Peyer's patch (tissue), 4 donors: Measurements from ENCODE around the gene NKX1-2.

Source experiments
- CTCF ChIP-seq, 6 experiments: fragments of 450-650 bp in 4 of 6; fragments of 200-600 bp in 2 of 6; sonication (generic) in 1 of 6; IDR thresholded peaks; one replicate each; pipeline ENCODE4 v1.5.1; 2017 to 2019; ENCODE audit warnings: antibody characterized with exemption in 6 of 6, mild to moderate bottlenecking in 3 of 6, moderate library complexity in 1 of 6
- POLR2A ChIP-seq, 2 donors: fragments of 450-650 bp; IDR thresholded peaks; one replicate each; pipeline ENCODE4 v1.5.1; 2017; ENCODE audit warnings: antibody characterized with exemption in 2 of 2, mild to moderate bottlenecking in 2 of 2, moderate library complexity in 2 of 2

- TF ChIP-seq POLR2A (IDR thresholded peaks at IDR 0.05) (no peak), CTCF (IDR thresholded peaks at IDR 0.05) (no peak)
Measured at GRCh38 chr10:124419635-124420034, 30.2 kb downstream of the NKX1-2 start.
